Breast epithelium (tissue), 3 donors: ENCODE data around the gene RHBDD3.
A peak's percentile ranks its signal among the peaks of the same experiment; 100 is the strongest.

Experiments
- POLR2A ChIP-seq: fragments of 450-650 bp; IDR thresholded peaks from one replicate; pipeline ENCODE4 v1.6.1; 2016; ENCODE audit warnings: antibody characterized with exemption, mild to moderate bottlenecking, moderate library complexity
- POLR2AphosphoS5 ChIP-seq, 3 donors: sonication (generic); formaldehyde crosslinking; IDR thresholded peaks; one replicate each; pipeline ENCODE4 v1.6.1; 2017; ENCODE audit warnings: antibody characterized with exemption in 3 of 3
- TF ChIP-seq, protein P1 (sequence below), 3 donors: fragments of 450-650 bp; IDR thresholded peaks; one replicate each; pipeline ENCODE4 v1.5.1; 2016 to 2017; ENCODE audit warnings: antibody characterized with exemption in 3 of 3, mild to moderate bottlenecking in 3 of 3, moderate library complexity in 3 of 3

DNA sequence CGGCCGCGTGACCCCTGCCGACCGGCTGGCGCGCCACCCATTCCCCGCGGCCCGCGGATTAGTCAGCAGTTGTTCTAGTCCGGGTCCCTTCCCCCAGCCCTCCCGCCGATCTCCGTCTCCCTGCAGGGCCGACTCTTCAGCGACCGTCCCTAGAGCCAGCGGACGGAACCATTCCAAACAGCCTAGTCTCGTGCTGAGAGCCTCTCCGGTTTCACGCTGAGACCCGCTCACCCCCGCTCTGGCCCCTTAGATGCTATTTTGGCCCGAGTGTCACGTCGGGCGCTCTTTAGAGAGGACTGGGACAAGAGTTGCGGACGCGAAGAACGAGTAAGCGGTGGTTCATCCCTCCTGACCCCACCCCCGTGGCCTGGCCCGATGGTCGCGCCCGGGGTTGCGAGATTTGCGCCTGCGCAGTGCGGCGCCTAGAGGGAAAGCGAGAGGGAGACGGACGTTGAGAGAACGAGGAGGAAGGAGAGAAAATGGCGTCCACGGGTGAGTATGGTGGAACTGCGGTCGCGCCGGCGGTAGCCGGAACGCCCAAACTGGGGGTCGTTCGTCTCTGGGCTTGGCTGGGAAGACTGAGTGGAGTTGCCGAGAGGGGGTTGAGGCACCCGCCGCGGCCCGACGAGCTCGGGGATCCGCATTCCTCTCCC is at the start of gene RHBDD3, which contains the start of gene EWSR1:
- TF ChIP-seq, protein P1, sequence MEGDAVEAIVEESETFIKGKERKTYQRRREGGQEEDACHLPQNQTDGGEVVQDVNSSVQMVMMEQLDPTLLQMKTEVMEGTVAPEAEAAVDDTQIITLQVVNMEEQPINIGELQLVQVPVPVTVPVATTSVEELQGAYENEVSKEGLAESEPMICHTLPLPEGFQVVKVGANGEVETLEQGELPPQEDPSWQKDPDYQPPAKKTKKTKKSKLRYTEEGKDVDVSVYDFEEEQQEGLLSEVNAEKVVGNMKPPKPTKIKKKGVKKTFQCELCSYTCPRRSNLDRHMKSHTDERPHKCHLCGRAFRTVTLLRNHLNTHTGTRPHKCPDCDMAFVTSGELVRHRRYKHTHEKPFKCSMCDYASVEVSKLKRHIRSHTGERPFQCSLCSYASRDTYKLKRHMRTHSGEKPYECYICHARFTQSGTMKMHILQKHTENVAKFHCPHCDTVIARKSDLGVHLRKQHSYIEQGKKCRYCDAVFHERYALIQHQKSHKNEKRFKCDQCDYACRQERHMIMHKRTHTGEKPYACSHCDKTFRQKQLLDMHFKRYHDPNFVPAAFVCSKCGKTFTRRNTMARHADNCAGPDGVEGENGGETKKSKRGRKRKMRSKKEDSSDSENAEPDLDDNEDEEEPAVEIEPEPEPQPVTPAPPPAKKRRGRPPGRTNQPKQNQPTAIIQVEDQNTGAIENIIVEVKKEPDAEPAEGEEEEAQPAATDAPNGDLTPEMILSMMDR (IDR thresholded peaks at IDR 0.05): peak in 2 of 3 donors; percentile 32 to 33
- TF ChIP-seq POLR2AphosphoS5 (IDR thresholded peaks at IDR 0.05) (peak; percentile 89 to 98 (median 95)), POLR2A (peak; percentile 86)
